PC-3 (cell line): ENCODE data around the gene TEX26. TPM values are rescaled to one million over a fixed set of nuclear protein-coding genes. Genes with fewer than 3 reads are reported as not detected.

Experiments
- ATAC-seq: fragments of 200-7000 bp; cut with Tn5 transposase; 2 replicates; pipeline ENCODE4 v1.9.1; 2020; ENCODE audit warnings: mild to moderate bottlenecking, moderate library complexity
- BruUV-seq: library from RNA; stranded (reverse); fragments of 400-500 nt; replicated peaks from 2 replicates; lab custom pipeline; 2021; lab: Mats Ljungman, UMichigan
- CTCF ChIA-PET: fragments of 300-600 bp; sonication (Branson Sonifier 250); formaldehyde crosslinking; loops from one replicate; lab custom pipeline; 2022; ENCODE audit warnings: antibody characterized with exemption; lab: Charles Lee
- POLR2A ChIA-PET: fragments of 300-600 bp; sonication (Branson Sonifier 250); formaldehyde crosslinking; loops from one replicate; lab custom pipeline; 2022; ENCODE audit warnings: antibody characterized with exemption; ENCODE audit not compliant: unreplicated experiment; lab: Charles Lee
- DNase-seq: peaks from one replicate; pipeline ENCODE4 v3.0.0-alpha.2; 2015
- H2AFZ ChIP-seq: fragments of 300-600 bp; sonication (generic); 2 replicates; pipeline ENCODE4 v1.6.0; 2016; ENCODE audit warnings: antibody characterized with exemption, low read length
- H3F3A ChIP-seq: fragments of 300-600 bp; sonication (generic); one replicate; pipeline ENCODE4 v1.6.0; 2017; ENCODE audit warnings: antibody characterized with exemption, low read length, control low read depth, mild to moderate bottlenecking; ENCODE audit not compliant: unreplicated experiment
- H3K27ac ChIP-seq: fragments of 300-600 bp; sonication (generic); 2 replicates; pipeline ENCODE4 v1.5.1; 2016; ENCODE audit warnings: mild to moderate bottlenecking, low read length
- H3K27me3 ChIP-seq: fragments of 300-600 bp; sonication (generic); 2 replicates; pipeline ENCODE4 v1.6.1; 2016; ENCODE audit warnings: low read length, mixed read lengths
- H3K36me3 ChIP-seq: fragments of 300-600 bp; sonication (generic); 2 replicates; pipeline ENCODE4 v1.6.1; 2016; ENCODE audit warnings: low read depth, mixed run types, low read length, mixed read lengths
- H3K4me1 ChIP-seq: fragments of 300-600 bp; sonication (generic); 2 replicates; pipeline ENCODE4 v1.5.1; 2016; ENCODE audit warnings: low read length; ENCODE audit not compliant: insufficient read depth
- H3K4me2 ChIP-seq: fragments of 300-600 bp; sonication (generic); 2 replicates; pipeline ENCODE4 v1.6.0; 2016; ENCODE audit warnings: low read length
- H3K4me3 ChIP-seq: fragments of 300-600 bp; sonication (generic); 2 replicates; pipeline ENCODE4 v1.5.1; 2016; ENCODE audit warnings: mild to moderate bottlenecking, low read length, mixed read lengths
- H3K79me2 ChIP-seq: fragments of 300-600 bp; sonication (generic); 2 replicates; pipeline ENCODE4 v1.6.1; 2017; ENCODE audit warnings: low read length, mixed read lengths
- H3K9ac ChIP-seq: fragments of 300-600 bp; sonication (generic); 2 replicates; pipeline ENCODE4 v1.6.0; 2016; ENCODE audit warnings: mild to moderate bottlenecking, low read length
- H3K9me2 ChIP-seq: fragments of 300-600 bp; sonication (generic); replicated peaks from 2 replicates; pipeline ENCODE4 v1.6.1; 2016; ENCODE audit warnings: mixed run types, low read length, mixed read lengths
- H3K9me3 ChIP-seq: fragments of 300-600 bp; sonication (generic); 2 replicates; pipeline ENCODE4 v1.6.1; 2016; ENCODE audit warnings: low read length, mixed read lengths
- H4K20me1 ChIP-seq: fragments of 300-600 bp; sonication (generic); 2 replicates; pipeline ENCODE4 v1.6.1; 2016; ENCODE audit warnings: low read length, mixed read lengths
- EZH2 ChIP-seq: fragments of 300-600 bp; sonication (generic); IDR thresholded peaks from one replicate; pipeline ENCODE4 v1.6.1; 2017; ENCODE audit warnings: antibody characterized with exemption, mild to moderate bottlenecking, low read length; ENCODE audit not compliant: unreplicated experiment
- EZH2phosphoT487 ChIP-seq: fragments of 300-600 bp; sonication (generic); IDR thresholded peaks from 2 replicates; pipeline ENCODE4 v1.6.1; 2018; ENCODE audit warnings: mild to moderate bottlenecking, antibody characterized with exemption, low read length, borderline replicate concordance
- intact Hi-C: fragments of 100-400 bp; cut with micrococcal nuclease; formaldehyde crosslinking; loops from 2 replicates; pipeline ENCODE4 v1.9.0; 2023
- total RNA-seq: library from RNA; depleted of rRNA; stranded (reverse); fragments of >200 nt; gene quantifications from 2 replicates; pipeline ENCODE4 v1.2.3, GENCODE V29; 2014
- TF ChIP-seq, protein P1 (sequence below): fragments of 300-600 bp; sonication (generic); conservative IDR thresholded peaks from 2 replicates; pipeline ENCODE4 v1.5.1; 2017; ENCODE audit warnings: antibody characterized with exemption, low read depth, mild to moderate bottlenecking, low read length

Gene TEX26
- total RNA-seq, 1 experiment from 2014 or later: not detected

DNA sequence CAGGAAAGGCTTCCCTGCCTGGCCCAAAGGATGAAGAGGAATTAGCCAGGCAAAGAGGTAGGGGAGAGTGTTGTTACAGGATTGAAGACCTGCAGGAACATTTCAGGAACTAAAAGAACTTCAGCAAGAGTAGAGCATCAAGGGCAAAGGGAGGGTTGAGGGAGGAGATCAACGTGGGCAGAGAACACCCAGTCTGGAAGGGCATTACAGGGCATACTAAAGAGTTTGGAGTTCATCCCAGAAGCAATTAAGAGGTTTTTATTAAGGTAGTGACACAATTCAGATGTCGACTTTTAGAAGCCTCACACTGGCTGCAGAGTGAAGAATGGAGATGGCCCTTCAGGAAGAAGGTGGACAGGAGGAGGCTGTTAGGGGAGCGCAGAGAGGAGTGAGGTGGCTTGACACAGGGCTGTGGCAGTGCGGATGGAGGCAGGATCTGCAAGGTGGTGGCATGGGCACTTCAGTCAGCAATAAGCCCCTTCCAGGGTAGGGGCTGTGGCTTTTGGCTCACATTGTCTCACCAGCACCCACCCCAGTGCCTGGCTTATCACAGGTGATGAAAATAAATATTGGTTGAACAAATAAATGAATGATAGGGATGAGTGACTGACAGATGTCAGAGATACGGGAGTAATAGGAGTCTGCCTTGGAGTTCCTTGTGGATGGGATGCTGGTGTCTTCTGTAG, 24.9 kb downstream of the TEX26 start:
- TF ChIP-seq, protein P1, sequence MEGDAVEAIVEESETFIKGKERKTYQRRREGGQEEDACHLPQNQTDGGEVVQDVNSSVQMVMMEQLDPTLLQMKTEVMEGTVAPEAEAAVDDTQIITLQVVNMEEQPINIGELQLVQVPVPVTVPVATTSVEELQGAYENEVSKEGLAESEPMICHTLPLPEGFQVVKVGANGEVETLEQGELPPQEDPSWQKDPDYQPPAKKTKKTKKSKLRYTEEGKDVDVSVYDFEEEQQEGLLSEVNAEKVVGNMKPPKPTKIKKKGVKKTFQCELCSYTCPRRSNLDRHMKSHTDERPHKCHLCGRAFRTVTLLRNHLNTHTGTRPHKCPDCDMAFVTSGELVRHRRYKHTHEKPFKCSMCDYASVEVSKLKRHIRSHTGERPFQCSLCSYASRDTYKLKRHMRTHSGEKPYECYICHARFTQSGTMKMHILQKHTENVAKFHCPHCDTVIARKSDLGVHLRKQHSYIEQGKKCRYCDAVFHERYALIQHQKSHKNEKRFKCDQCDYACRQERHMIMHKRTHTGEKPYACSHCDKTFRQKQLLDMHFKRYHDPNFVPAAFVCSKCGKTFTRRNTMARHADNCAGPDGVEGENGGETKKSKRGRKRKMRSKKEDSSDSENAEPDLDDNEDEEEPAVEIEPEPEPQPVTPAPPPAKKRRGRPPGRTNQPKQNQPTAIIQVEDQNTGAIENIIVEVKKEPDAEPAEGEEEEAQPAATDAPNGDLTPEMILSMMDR: no peak
- TF ChIP-seq EZH2phosphoT487 (no peak), EZH2 (no peak)
- no peak overlapping the region for H3K27ac ChIP-seq
- no peak overlapping the region for H3K4me3 ChIP-seq
- CTCF ChIA-PET: no interaction called here
- DNase-seq (no peak), ATAC-seq (no peak)
- intact Hi-C loops: no loop called here
- H3K36me3 ChIP-seq: no peaks in the 10 kb centered on the region
- no peak overlapping the region for H3K9ac ChIP-seq
- POLR2A ChIA-PET: no interaction called here
- H3K27me3 ChIP-seq: peaks cover 75% of the 10 kb centered on the region
- H3K4me1 ChIP-seq: no peaks in the 10 kb centered on the region
- no peak overlapping the region for H3K4me2 ChIP-seq
- H3K9me2 ChIP-seq: no peaks in the 10 kb centered on the region
- H3K79me2 ChIP-seq: no peaks in the 10 kb centered on the region
- no peaks in the 10 kb centered on the region for H4K20me1 ChIP-seq
- no TSS peak for BruUV-seq
- H3F3A ChIP-seq: no peaks in the 10 kb centered on the region
- no peaks in the 10 kb centered on the region for H3K9me3 ChIP-seq
- H2AFZ ChIP-seq: no peak overlapping the region

DNA sequence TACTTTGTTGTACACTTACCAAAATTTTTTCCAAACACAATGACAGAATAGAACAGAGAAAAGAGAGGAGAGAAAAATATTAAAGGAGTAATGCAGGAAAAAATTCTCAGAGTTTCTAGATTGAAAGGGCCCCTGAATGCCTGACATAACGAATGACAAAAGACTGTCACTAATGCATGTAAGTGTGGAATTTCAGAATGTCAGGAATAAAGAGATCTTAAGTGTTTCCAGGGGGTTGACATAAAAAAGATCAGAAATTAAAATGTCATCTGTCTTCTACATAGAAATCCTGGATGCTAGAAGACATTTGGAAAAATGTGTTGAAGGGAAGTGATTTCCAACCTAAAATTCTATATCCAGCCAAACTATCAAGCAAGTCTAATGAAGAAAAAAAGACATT, 27.2 kb downstream of the TEX26 start:
- ChIA-PET POLR2A (no interaction called here), CTCF (no interaction called here)

DNA sequence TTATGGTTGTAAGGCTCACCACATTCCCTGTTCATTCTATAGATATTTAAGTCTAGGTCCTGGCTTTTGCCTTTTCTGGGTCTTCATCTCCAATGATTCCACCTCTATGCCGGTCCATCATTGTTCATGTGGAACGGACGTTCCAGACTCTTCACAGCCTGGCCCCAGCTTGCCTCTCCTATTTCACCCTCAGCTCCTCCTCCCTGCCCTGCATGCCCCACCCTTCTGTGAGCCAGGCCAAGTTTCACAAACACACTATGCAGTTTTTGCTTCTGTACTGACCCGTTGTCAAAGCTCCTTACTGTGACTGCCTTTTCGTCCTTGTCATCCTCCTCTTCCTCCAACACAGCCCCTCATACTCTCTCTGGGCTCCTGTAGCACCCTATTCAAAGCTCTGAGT, 31.3 kb downstream of the TEX26 start:
- peak; percentile 50; the same call in 1 of the 2 replicates for ATAC-seq
- Histone ChIP-seq H3K9me3 (no peaks in the 10 kb centered on the region), H3K4me1 (no peaks in the 10 kb centered on the region), H3K79me2 (no peaks in the 10 kb centered on the region), H4K20me1 (no peaks in the 10 kb centered on the region), H3K9ac (no peak overlapping the region), H3K9me2 (no peaks in the 10 kb centered on the region), H3F3A (no peaks in the 10 kb centered on the region), H3K27ac (no peak overlapping the region), H3K4me2 (no peak overlapping the region), H3K36me3 (no peaks in the 10 kb centered on the region), H2AFZ (no peak overlapping the region), H3K4me3 (no peak overlapping the region), H3K27me3 (peaks cover 53% of the 10 kb centered on the region)
- DNase-seq: peak; percentile 13
- no TSS peak for BruUV-seq
- ChIA-PET POLR2A (no interaction called here), CTCF (no interaction called here)
- intact Hi-C loops: no loop called here
- TF ChIP-seq, protein P1: no peak
- no peak for TF ChIP-seq EZH2phosphoT487
- no peak for TF ChIP-seq EZH2

More for the DNA sequence above, 27.2 kb downstream of the TEX26 start:
- Histone ChIP-seq H3K9ac (no peak overlapping the region), H3K4me2 (no peak overlapping the region), H3K27me3 (peaks cover 76% of the 10 kb centered on the region), H3K9me3 (no peaks in the 10 kb centered on the region), H2AFZ (no peak overlapping the region), H3K27ac (no peak overlapping the region), H3F3A (no peaks in the 10 kb centered on the region), H3K9me2 (no peaks in the 10 kb centered on the region), H3K79me2 (no peaks in the 10 kb centered on the region), H3K4me1 (no peaks in the 10 kb centered on the region), H3K4me3 (no peak overlapping the region), H3K36me3 (no peaks in the 10 kb centered on the region), H4K20me1 (no peaks in the 10 kb centered on the region)
- no TSS peak for BruUV-seq
- TF ChIP-seq EZH2phosphoT487: no peak
- TF ChIP-seq, protein P1: no peak
- TF ChIP-seq EZH2: no peak
- DNase-seq (no peak), ATAC-seq (no peak)
- intact Hi-C loops: no loop called here
